ENCODE results near the gene DAP. TPM values are rescaled to one million over a fixed set of nuclear protein-coding genes. Genes with fewer than 3 reads are reported as not detected.
A peak's percentile ranks its signal among the peaks of the same experiment; 100 is the strongest.

Gene DAP
- total and polyA plus RNA-seq, 7 donors: 25.7 to 131 (median 38.5) TPM

DNA sequence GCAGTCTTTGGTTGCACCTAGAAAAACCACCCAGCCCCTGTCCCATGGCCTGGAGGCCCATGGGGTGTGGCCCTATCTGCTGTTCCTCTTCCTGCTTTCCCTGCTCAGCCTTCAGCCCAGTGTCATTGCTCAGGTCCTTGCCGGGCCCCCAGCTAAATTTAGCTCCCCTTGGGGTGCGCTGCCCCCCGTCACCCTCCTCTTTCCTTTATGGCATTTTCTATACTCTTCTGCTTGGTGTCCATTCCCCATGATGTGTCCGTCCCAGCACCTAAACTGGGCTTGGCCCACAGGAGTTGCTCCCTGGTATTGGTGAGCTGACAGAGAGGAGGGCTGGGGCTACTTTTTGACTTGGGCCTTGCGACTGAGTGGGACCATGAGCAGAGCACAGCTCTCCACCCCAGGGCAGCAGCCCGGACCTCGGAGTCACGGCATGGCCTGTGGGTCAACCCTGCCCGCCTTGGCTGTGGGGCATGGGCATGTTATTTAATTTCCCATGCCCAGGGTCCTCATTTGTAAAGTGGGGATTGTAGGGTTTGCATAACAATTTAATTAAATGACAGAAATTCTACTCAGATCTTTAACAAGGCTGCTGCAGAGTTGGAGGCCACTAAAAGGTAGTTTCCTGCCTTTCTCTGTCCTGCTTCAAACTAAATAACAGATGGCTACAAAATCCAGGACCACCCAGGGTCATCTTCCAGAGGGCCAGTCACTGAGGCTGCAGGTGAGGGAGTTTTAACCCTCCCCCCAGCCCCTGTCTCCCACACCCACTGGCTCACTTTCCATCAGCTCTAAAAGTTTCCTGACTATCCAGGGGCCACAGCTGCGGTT lies 98.2 kb downstream of the DAP start:
- TF ChIP-seq CTCF (IDR thresholded peaks at IDR 0.05): no peak
- TF ChIP-seq EP300 (IDR thresholded peaks at IDR 0.05): no peak
- no peak for TF ChIP-seq POLR2AphosphoS5 (IDR thresholded peaks at IDR 0.05)
- TF ChIP-seq POLR2A (IDR thresholded peaks at IDR 0.05): no peak
- peaks cover 0 to 14% (median 10%) of the 10 kb centered on the region in 4 donors for H3K4me1 ChIP-seq
- 83 to 87% methylated on average over 10 of the region's 10 CpGs for WGBS, 2 donors

DNA sequence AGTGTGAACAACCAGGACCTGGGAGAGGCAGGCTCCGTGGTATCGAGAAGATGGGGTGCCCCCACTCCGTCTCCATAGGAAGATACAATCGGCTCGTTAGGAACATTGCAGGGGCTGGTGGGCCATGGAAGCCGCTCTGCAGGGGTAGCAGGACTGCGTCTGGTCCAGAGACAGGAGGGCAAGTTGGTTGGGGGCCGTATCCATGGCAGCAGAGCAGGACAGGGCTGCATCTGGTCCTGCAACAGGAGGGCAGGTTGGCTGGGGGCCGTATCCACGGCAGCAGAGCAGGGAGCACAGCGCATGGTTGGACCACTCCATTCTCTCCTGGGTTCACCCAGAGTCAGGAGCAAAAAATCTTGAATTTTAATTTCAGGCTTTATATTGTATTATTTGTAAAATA lies 99.0 kb downstream of the DAP start:
- WGBS, 2 donors: 93 to 94% methylated on average over 11 of the region's 11 CpGs
- intact Hi-C loops (cut with DNase I): no loop called here
- peak; percentile 54 for DNase-seq
- H3K9me3 ChIP-seq: no peaks in the 10 kb centered on the region
- no peaks in the 10 kb centered on the region for H3K36me3 ChIP-seq
- H3K4me3 ChIP-seq: no peak overlapping the region
- H3K27me3 ChIP-seq: no peaks in the 10 kb centered on the region
- no peak for TF ChIP-seq POLR2A (IDR thresholded peaks at IDR 0.05)
- TF ChIP-seq CTCF (IDR thresholded peaks at IDR 0.05): no peak
- TF ChIP-seq EP300 (IDR thresholded peaks at IDR 0.05): no peak
- no peak for TF ChIP-seq POLR2AphosphoS5 (IDR thresholded peaks at IDR 0.05)
- peaks cover 0 to 14% (median 10%) of the 10 kb centered on the region in 4 donors for H3K4me1 ChIP-seq
- no peak overlapping the region for H3K27ac ChIP-seq

More for the DNA sequence above, 98.2 kb downstream of the DAP start:
- intact Hi-C loops (cut with DNase I): no loop called here
- Histone ChIP-seq H3K27ac (no peak overlapping the region), H3K9me3 (no peaks in the 10 kb centered on the region), H3K4me3 (no peak overlapping the region), H3K36me3 (no peaks in the 10 kb centered on the region), H3K27me3 (no peaks in the 10 kb centered on the region)
- peak; percentile 38 for DNase-seq

DNA sequence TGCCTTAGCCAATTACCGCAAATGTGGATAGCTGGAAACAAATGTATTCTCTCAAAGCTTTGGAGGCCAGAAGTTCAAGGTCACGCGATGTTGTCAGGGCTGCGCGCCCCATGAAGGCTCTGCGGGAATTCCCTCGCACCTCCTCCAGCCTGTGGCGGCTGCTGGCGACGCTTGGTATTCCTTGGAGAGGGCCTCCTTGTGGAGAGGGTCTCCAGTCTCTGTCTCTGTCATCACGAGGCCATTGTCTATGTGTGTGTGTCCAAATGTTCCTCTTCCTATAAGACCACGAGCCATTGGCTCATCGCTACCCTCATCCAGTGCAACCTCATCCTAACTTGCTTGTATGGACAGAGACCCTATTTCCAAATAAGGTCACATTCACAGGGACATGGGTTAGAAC lies 99.6 kb downstream of the DAP start:
- no peak overlapping the region for H3K27ac ChIP-seq
- WGBS, 2 donors: 95% methylated on average over 13 of the region's 13 CpGs
- DNase-seq: peak; percentile 35
- H3K4me1 ChIP-seq: peaks cover 0 to 14% (median 10%) of the 10 kb centered on the region in 4 donors
- no peak for TF ChIP-seq EP300 (IDR thresholded peaks at IDR 0.05)
- TF ChIP-seq POLR2AphosphoS5 (IDR thresholded peaks at IDR 0.05): no peak
- TF ChIP-seq POLR2A (IDR thresholded peaks at IDR 0.05): no peak
- TF ChIP-seq CTCF (IDR thresholded peaks at IDR 0.05): no peak
- H3K4me3 ChIP-seq: no peak overlapping the region
- intact Hi-C loops (cut with DNase I): no loop called here
- H3K36me3 ChIP-seq: no peaks in the 10 kb centered on the region
- no peaks in the 10 kb centered on the region for H3K27me3 ChIP-seq
- no peaks in the 10 kb centered on the region for H3K9me3 ChIP-seq

GRCh38 chr5:10660720-10661387 lies 100.2 kb downstream of the DAP start:
- Histone ChIP-seq H3K27ac (no peak overlapping the region), H3K36me3 (no peaks in the 10 kb centered on the region), H3K4me3 (no peak overlapping the region), H3K9me3 (no peaks in the 10 kb centered on the region), H3K4me1 (peaks cover 0 to 14% (median 10%) of the 10 kb centered on the region in 4 donors), H3K27me3 (no peaks in the 10 kb centered on the region)
- TF ChIP-seq CTCF (IDR thresholded peaks at IDR 0.05) (no peak), POLR2AphosphoS5 (IDR thresholded peaks at IDR 0.05) (no peak), POLR2A (IDR thresholded peaks at IDR 0.05) (no peak), EP300 (IDR thresholded peaks at IDR 0.05) (no peak)
- 91 to 93% methylated on average over 15 of the region's 15 CpGs for WGBS, 2 donors
- peak; percentile 49 for DNase-seq
- intact Hi-C loops (cut with DNase I): no loop called here
